ENCODE results near the gene RBBP8NL. TPM values are rescaled to one million over a fixed set of nuclear protein-coding genes. Genes with fewer than 3 reads are reported as not detected.

The RBBP8NL gene
- total and polyA plus RNA-seq, 2 experiments from 2014 or later = 0.10 to 1.1 TPM

GRCh38 chr20:62458275-62459251 lies 31.2 kb upstream of the RBBP8NL start:
- no peak for TF ChIP-seq ZNF114 (CRISPR knock-in tag; IDR thresholded peaks at IDR 0.05)
- TF ChIP-seq NANOG (IDR thresholded peaks at IDR 0.05; ENCODE audit: borderline replicate concordance) = no peak
- TF ChIP-seq ZNF462 (CRISPR knock-in tag; IDR thresholded peaks at IDR 0.05) = no peak
- TF ChIP-seq EZH2phosphoT487 (IDR thresholded peaks at IDR 0.05; ENCODE audit: unreplicated experiment) = no peak
- TF ChIP-seq POLR2AphosphoS5 (IDR thresholded peaks at IDR 0.05; ENCODE audit: low read depth) = no peak
- TF ChIP-seq JUNB (IDR thresholded peaks at IDR 0.05; ENCODE audit: unreplicated experiment) = no peak
- no peak for TF ChIP-seq CREB1 (CRISPR knock-in tag; IDR thresholded peaks at IDR 0.05; ENCODE audit: low read depth)
- TF ChIP-seq STAT1 (IDR thresholded peaks at IDR 0.05; ENCODE audit: unreplicated experiment) = no peak
- no peak for TF ChIP-seq ZNF331 (CRISPR knock-in tag; IDR thresholded peaks at IDR 0.05; ENCODE audit: low read depth)
- TF ChIP-seq ETS1 (IDR thresholded peaks at IDR 0.05) = no peak
- TF ChIP-seq REST (IDR thresholded peaks at IDR 0.05; ENCODE audit: unreplicated experiment) = no peak
- TF ChIP-seq CTCF (conservative IDR thresholded peaks at IDR 0.05; ENCODE audit: low read depth in 2 of 2) = no peak
- TF ChIP-seq EZH2 (IDR thresholded peaks at IDR 0.05; ENCODE audit: low read depth, unreplicated experiment) = no peak
- DNase-seq (ENCODE audit: low spot score) = no peak
- Histone ChIP-seq H3F3A (replicated peaks; ENCODE audit: low read depth) (0 out of 2 replicates have a peak, but pooled peaks cover 2% of the 10 kb centered on the region), H3K4me3 (no peak overlapping the region), H3K9me2 (ENCODE audit: insufficient read depth) (no peaks in the 10 kb centered on the region), H3K36me3 (ENCODE audit: insufficient read depth) (no peaks in the 10 kb centered on the region), H2AFZ (no peak overlapping the region), H3K27me3 (ENCODE audit: insufficient read depth) (no peaks in the 10 kb centered on the region), H3K4me1 (ENCODE audit: insufficient read depth) (no peaks in the 10 kb centered on the region), H3K79me2 (replicated peaks; ENCODE audit: insufficient read depth) (no peaks in the 10 kb centered on the region), H4K20me1 (replicated peaks; ENCODE audit: insufficient read depth) (no peaks in the 10 kb centered on the region), H3K4me2 (no peak overlapping the region), H3K27ac (ENCODE audit: low read depth) (no peak overlapping the region)
- ATAC-seq = peak; percentile 43
- H3K9me3 Mint-ChIP-seq = no peaks in the 10 kb centered on the region
- H3K36me3 Mint-ChIP-seq (ENCODE audit: low read depth) = no peaks in the 10 kb centered on the region
- peaks cover 6% of the 10 kb centered on the region for H3K4me1 Mint-ChIP-seq
- peaks cover 13% of the 10 kb centered on the region for H3K27me3 Mint-ChIP-seq (ENCODE audit: insufficient read depth, low read depth, poor library complexity)
- H3K4me3 Mint-ChIP-seq = no peak overlapping the region
- no peak overlapping the region for H3K27ac Mint-ChIP-seq

All from GM23338 (cell line).